ENCODE data around the gene SCNN1A. TPM values are rescaled to one million over a fixed set of nuclear protein-coding genes. Genes with fewer than 3 reads are reported as not detected.

Gene SCNN1A
- total RNA-seq, 4 donors from 2014 or later, result 74.6 to 139 (median 119) TPM

DNA sequence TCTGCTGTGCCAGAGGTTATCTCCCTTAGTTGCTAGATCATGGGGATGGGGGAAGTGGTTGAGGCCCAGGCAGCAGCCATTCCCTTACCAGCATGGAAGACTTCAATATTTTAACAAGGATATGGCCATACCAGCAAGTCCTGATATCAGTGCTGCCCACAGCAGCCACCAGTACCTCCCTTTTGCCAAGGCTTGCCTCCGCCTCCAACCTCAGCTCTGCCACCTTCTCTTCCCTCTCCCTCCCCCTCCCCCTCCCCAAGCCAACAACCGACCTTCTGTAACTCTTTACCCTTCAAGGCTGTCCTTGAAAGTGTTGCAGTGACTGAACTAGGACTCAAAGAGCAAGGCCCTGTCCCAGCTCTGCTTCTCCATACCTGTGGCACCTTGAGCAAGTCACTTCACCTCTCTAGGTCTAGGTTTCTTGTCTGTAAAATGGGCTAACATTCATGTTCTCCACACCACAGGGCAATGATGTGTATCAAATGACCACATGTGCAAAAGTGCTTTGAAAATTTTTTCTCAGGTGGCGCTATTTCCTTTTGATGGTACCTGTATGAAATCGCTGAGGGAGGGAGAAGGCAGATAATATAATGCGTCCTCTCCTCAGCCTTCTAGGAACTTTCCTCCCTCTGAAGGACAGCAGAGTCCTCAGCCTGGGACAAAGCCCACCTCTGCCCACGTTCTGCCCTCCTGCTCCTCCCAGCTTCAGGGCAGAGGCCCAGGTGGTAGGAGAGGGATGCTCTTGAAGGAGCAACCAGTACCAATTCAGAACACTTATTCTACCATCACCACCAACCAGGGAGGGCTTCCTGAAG, 50.2 kb downstream of the SCNN1A start:
- no peak overlapping the region for H3K4me3 ChIP-seq (ENCODE audit: low read depth, poor library complexity, severe bottlenecking)
- WGBS, 2 donors, result 62 to 73% methylated on average over 6 of the region's 6 CpGs
- no peak for DNase-seq (ENCODE audit: low spot score in 2 of 2)
- TF ChIP-seq, protein P1, sequence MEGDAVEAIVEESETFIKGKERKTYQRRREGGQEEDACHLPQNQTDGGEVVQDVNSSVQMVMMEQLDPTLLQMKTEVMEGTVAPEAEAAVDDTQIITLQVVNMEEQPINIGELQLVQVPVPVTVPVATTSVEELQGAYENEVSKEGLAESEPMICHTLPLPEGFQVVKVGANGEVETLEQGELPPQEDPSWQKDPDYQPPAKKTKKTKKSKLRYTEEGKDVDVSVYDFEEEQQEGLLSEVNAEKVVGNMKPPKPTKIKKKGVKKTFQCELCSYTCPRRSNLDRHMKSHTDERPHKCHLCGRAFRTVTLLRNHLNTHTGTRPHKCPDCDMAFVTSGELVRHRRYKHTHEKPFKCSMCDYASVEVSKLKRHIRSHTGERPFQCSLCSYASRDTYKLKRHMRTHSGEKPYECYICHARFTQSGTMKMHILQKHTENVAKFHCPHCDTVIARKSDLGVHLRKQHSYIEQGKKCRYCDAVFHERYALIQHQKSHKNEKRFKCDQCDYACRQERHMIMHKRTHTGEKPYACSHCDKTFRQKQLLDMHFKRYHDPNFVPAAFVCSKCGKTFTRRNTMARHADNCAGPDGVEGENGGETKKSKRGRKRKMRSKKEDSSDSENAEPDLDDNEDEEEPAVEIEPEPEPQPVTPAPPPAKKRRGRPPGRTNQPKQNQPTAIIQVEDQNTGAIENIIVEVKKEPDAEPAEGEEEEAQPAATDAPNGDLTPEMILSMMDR (IDR thresholded peaks at IDR 0.05), result no peak
- TF ChIP-seq POLR2A (IDR thresholded peaks at IDR 0.05), result no peak
- intact Hi-C loops (cut with DNase I; ENCODE audit: low total_unique reads), result no loop called here

DNA sequence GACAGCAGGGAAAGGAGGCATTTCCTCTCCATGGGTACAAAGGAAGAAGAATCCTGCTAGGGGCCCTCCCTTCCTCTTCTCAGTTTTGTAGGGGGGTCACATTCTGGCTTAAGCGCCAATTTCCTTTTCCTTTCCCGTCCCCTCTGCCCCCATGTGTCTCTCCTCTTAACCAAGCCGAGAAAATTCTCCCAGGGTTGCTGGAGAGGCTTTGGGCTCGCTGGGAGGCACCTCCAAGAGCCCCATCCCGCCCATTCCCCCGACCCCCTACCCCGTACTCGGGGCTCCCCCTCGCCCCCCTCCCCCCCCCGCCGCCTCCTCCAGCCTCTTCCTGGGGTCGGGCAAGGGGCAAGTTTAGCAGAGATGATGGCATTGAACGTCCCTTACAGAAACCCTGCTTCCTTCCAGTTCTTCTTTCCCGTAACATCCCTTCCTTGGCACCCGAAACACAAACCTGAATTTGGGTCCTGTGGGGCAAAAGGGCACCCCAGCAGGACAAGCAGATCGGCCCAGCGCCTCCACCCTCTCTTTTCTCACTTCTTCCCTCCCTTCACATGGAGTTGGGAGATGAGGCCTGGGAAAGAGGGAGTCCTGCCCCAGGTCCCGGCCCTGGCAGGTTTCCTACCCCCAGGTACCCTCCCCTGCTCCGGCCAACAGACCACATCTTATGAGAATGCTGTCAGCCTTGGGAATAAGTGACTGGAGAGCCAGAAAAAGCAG, 51.2 kb downstream of the SCNN1A start:
- no peak for TF ChIP-seq POLR2A (IDR thresholded peaks at IDR 0.05)
- TF ChIP-seq, protein P1 (IDR thresholded peaks at IDR 0.05), result no peak
- WGBS, 2 donors, result 34 to 39% methylated on average over 19 of the region's 19 CpGs
- no peak for DNase-seq (ENCODE audit: low spot score in 2 of 2)
- intact Hi-C loops (cut with DNase I; ENCODE audit: low total_unique reads), result no loop called here
- H3K4me3 ChIP-seq (ENCODE audit: low read depth, poor library complexity, severe bottlenecking), result no peak overlapping the region

DNA sequence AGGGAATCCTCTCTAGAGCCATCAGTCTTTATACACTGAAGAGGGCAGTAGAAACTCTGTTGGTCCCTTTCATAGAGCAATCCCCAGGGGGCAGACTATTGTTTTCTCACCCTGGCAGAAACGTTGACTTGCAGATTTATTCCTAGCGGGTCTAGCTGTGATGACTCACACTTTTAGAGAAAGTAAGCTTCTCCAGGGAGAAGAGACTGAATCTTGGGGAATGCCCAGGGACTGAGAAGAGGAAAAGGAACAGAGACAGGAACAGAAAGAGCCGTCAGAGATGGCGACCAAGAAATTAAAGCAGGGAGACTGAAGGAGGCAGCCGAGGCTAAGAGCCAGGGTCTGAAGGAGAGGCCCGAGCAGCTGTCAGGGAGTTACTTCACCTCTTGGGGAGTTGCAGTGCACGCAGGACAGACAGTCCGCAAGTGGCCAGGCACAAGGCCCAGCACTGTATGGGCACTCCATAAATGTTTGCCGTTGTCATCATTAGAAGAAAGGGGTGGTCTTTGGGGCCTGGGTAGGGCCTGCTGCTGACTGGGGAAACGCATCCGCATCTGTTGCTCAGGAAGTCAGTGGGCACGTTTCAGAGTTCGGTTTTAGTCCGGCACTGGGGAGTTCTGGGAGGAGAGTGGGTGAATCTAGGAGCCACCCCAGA, 51.9 kb downstream of the SCNN1A start:
- DNase-seq (ENCODE audit: low spot score in 2 of 2), result no peak
- intact Hi-C loops (cut with DNase I; ENCODE audit: low total_unique reads), result no loop called here
- H3K4me3 ChIP-seq (ENCODE audit: low read depth, poor library complexity, severe bottlenecking), result no peak overlapping the region
- no peak for TF ChIP-seq POLR2A (IDR thresholded peaks at IDR 0.05)
- TF ChIP-seq, protein P1 (IDR thresholded peaks at IDR 0.05), result no peak
- WGBS, 2 donors, result 16 to 27% methylated on average over 14 of the region's 14 CpGs

DNA sequence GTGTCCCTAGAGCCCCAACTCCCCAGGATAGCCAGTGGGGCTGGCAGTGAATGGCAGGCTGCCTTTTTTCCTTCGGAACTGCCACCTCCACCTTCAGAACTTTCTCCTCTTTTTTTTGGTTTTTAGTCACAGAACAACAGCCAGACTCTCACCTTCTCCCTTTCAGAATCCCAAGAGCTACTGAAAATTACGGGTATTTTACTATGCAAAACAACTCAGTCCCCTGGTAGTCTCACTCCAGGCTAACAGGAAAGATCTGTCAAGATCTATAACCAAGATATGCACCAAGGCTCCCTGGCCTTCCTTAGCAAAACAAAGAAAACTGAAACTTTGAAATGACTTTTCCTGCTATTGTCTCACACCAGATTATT, 52.4 kb downstream of the SCNN1A start:
- H3K4me3 ChIP-seq (ENCODE audit: low read depth, poor library complexity, severe bottlenecking), result no peak overlapping the region
- TF ChIP-seq, protein P1 (IDR thresholded peaks at IDR 0.05), result no peak
- TF ChIP-seq POLR2A (IDR thresholded peaks at IDR 0.05), result no peak
- intact Hi-C loops (cut with DNase I; ENCODE audit: low total_unique reads), result no loop called here
- WGBS, 2 donors, result 15 to 19% methylated on average over 2 of the region's 2 CpGs
- DNase-seq (ENCODE audit: low spot score in 2 of 2), result no peak

DNA sequence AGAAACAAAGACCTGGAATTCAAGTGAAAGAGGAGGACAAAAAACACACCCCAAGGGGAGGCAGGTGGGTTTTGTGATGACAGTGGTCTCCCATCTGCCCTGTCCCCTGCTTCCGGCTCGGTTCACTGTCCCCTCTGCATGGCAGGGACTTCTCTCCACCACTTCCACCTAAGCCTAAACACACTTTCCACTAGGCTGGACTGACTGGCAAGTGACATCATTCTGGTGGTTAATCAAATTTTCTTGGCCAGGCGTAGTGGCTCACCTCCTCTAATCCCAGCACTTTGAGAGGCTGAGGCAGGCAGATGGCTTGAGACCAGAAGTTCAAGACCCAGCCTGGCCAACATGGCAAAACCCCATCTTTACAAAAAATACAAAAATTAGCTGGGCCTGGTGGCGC, 53.0 kb downstream of the SCNN1A start:
- WGBS, 2 donors, result 67 to 71% methylated on average over 4 of the region's 4 CpGs
- intact Hi-C loops (cut with DNase I; ENCODE audit: low total_unique reads), result no loop called here

More for the DNA sequence above, 53.0 kb downstream of the SCNN1A start:
- no peak for TF ChIP-seq POLR2A (IDR thresholded peaks at IDR 0.05)
- TF ChIP-seq, protein P1 (IDR thresholded peaks at IDR 0.05), result no peak
- H3K4me3 ChIP-seq (ENCODE audit: low read depth, poor library complexity, severe bottlenecking), result no peak overlapping the region
- no peak for DNase-seq (ENCODE audit: low spot score in 2 of 2)
